Subcutaneous adipose tissue (tissue), 4 donors: ENCODE data around the gene MGAT1. TPM values are rescaled to one million over a fixed set of nuclear protein-coding genes. Genes with fewer than 3 reads are reported as not detected.

Experiments used
- total RNA-seq, 4 donors: library from RNA; depleted of rRNA; stranded (reverse); fragments of >200 nt; gene quantifications; one replicate each; pipeline ENCODE4 v1.1.0, GENCODE V29; 2016
- TF ChIP-seq, protein P1 (sequence below): fragments of 450-650 bp; IDR thresholded peaks from one replicate; pipeline ENCODE4 v1.5.1; 2016; ENCODE audit warnings: low read depth, mild to moderate bottlenecking, control low read depth, antibody characterized with exemption, moderate library complexity

MGAT1 gene
- total RNA-seq, 4 donors from 2014 or later: 165 to 345 (median 230) TPM

GRCh38 chr5:180829726-180830125 lies 27.1 kb upstream of the MGAT1 start:
- TF ChIP-seq, protein P1, sequence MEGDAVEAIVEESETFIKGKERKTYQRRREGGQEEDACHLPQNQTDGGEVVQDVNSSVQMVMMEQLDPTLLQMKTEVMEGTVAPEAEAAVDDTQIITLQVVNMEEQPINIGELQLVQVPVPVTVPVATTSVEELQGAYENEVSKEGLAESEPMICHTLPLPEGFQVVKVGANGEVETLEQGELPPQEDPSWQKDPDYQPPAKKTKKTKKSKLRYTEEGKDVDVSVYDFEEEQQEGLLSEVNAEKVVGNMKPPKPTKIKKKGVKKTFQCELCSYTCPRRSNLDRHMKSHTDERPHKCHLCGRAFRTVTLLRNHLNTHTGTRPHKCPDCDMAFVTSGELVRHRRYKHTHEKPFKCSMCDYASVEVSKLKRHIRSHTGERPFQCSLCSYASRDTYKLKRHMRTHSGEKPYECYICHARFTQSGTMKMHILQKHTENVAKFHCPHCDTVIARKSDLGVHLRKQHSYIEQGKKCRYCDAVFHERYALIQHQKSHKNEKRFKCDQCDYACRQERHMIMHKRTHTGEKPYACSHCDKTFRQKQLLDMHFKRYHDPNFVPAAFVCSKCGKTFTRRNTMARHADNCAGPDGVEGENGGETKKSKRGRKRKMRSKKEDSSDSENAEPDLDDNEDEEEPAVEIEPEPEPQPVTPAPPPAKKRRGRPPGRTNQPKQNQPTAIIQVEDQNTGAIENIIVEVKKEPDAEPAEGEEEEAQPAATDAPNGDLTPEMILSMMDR: no peak

GRCh38 chr5:180825768-180826525 lies 23.3 kb upstream of the MGAT1 start:
- TF ChIP-seq, protein P1: no peak

DNA sequence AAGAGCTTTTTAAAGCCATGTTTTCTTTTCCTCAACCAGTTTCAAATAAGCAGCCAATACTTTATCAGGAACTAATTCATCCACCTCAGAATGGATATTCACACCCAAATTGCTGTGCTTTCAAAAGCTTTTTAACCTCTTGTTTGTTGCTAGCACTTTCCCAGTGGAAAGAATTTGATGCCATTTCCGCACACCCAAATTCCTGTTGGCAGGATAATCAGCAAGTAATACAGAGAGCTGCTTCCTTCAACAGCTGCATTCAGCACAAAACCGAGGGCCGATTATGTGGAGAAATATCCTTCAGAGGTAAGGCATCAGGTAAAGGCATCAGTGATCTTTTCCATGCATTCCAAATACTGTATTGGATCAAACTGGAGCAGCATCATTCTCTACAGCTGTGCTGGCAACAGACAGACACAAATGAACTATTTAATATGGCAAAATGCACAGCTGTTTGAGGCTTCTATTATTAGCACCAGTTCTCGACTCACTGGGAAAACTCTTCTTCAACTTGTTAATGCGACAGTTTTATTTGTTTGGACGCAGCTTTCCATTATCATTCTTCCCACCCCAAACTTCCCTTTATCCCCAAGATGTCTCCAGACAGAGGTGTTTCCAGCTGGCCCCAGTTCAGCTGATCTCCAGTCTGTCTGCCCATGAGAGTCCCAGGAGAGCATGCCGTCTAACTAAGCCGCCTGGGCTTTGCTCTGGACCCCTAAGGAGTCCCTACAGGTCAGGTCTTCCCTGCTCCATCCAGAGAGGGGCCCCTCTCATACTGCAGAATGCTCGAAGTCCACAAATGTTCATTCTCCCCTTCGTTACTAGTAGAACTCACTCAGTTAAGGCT lies 22.2 kb upstream of the MGAT1 start:
- TF ChIP-seq, protein P1: no peak

DNA sequence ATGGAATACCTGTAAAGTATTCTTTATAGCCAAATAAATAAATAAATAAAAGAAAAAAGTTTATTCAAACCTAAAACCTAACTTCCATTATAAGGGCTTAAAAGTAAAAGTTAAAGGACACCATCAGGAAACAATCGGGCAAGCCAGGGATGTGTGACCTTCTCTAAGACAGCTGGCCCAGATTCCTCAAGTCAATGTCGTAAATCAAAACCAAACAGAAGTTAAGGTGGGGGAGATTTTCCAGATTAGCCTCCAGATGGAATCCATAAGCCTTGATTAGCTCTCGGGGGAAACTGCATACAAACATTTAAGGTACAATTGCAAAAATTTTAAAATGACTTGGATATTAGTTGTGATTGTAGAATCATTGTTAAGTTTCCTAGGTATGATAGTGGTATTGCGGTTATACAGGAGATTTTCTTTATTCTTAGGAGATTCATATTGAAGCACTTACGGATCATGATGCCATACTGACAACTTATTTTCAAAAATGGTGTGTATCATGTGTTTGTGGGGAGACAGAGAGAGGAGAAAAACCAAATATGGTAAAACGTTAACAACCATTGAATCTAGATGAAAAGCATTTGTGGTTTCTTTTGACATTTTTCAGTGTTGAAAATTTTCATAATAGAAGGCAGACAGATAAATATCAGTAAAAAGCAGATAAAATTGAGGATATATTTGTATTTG lies 21.5 kb upstream of the MGAT1 start:
- TF ChIP-seq, protein P1: no peak

DNA sequence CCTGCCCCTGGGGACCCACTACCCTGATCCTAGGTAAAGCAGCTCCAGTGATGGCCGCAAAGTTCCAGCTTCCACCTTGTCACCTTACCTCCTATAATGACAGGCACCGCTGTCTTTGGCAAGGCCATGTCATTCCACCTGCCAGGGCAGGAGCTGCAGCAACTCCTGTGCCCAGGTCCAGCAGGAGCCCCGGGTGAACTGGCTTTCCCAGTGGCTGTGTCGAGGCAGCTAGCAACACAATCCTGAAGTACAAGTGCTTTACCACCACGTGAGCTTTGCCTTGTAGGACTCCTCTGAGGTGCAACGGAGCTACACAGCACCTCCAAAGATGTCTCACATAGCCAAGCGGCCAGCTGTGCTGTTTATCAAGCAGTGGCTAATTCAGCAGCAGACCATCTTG lies 20.7 kb upstream of the MGAT1 start:
- TF ChIP-seq, protein P1: no peak

DNA sequence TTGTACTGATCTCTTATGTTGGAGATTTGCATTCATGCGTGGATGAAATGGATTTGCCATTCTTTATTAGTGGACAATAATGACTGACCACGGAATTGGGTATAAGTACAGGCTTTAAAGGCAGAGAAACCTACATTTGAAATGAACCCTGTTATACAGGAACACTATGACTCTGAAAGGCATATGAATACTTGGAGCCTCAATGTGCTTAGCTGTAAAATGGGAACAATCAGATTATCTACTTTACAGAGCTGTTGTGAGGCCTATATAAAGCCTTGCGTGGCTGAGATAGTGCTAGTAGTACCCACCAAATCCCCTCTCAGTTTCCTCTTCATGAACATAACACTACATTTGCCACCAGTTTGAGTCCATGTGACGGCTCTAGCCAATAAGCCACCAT lies 18.9 kb upstream of the MGAT1 start:
- TF ChIP-seq, protein P1: no peak
